ENCODE results near the gene RNGTT. TPM values are rescaled to one million over a fixed set of nuclear protein-coding genes. Genes with fewer than 3 reads are reported as not detected.

RNGTT gene
- total RNA-seq, 1 donor from 2014 or later: 13.1 TPM

GRCh38 chr6:88815491-88815890 is 147.9 kb downstream of the RNGTT start:
- no peak overlapping the region for H3K27ac Mint-ChIP-seq (ENCODE audit: unreplicated experiment)
- no peaks in the 10 kb centered on the region for H3K9me3 Mint-ChIP-seq (ENCODE audit: low read depth)
- H3K36me3 Mint-ChIP-seq (ENCODE audit: low read depth): peaks cover 2% of the 10 kb centered on the region
- no peak for TF ChIP-seq CTCF (IDR thresholded peaks at IDR 0.05)
- H3K27me3 Mint-ChIP-seq (ENCODE audit: low read depth): no peaks in the 10 kb centered on the region
- H3K4me3 Mint-ChIP-seq (ENCODE audit: unreplicated experiment): no peak overlapping the region
- DNase-seq (ENCODE audit: low spot score): no peak
- H3K4me1 Mint-ChIP-seq (ENCODE audit: low read depth): peaks cover 2% of the 10 kb centered on the region

DNA sequence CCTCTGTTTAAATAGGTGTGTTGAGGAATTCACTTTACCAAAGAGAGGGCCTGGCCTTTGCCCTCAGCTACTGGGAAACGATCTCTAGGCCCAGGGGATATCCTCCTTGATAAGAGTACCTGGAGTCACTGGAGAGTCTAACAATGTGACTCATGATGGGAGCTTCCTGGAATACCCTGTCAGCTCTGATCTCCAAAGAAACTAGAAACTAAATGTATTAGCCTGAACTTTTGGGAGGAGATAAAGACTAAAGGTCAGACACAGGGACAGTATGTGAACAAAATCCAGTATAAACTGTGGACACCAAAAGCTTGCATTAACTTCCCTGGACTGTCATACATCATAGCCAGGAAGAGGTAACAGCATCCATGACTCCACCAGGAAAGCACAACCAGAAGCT is 148.5 kb downstream of the RNGTT start:
- no peak overlapping the region for H3K4me3 Mint-ChIP-seq (ENCODE audit: unreplicated experiment)
- DNase-seq (ENCODE audit: low spot score): no peak
- TF ChIP-seq CTCF (IDR thresholded peaks at IDR 0.05): no peak
- H3K27ac Mint-ChIP-seq (ENCODE audit: unreplicated experiment): no peak overlapping the region
- no peaks in the 10 kb centered on the region for H3K27me3 Mint-ChIP-seq (ENCODE audit: low read depth)
- no peaks in the 10 kb centered on the region for H3K9me3 Mint-ChIP-seq (ENCODE audit: low read depth)
- H3K36me3 Mint-ChIP-seq (ENCODE audit: low read depth): peaks cover 2% of the 10 kb centered on the region
- peaks cover 5% of the 10 kb centered on the region for H3K4me1 Mint-ChIP-seq (ENCODE audit: low read depth)

DNA sequence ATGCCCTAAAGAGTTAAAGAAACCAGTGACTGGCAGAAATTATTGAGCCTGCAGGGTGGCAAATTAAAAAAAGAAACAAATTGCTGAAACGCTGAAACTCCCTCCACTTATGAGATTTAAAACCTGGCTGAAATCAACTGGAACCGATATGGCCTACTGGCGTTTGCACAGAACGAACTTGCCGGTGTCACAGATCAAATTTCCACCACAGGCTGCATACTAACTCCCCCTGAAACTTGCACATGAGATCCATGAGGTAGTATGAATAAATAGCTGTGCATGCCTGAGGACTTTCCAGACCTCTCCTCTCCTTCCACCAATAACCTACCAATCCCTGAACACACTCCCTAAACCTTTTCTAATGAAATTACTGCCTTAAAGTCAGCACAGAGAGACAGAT is 150.4 kb downstream of the RNGTT start:
- no peak for DNase-seq (ENCODE audit: low spot score)
- Mint-ChIP-seq H3K9me3 (ENCODE audit: low read depth) (no peaks in the 10 kb centered on the region), H3K27ac (ENCODE audit: unreplicated experiment) (no peak overlapping the region), H3K4me1 (ENCODE audit: low read depth) (peaks cover 5% of the 10 kb centered on the region), H3K36me3 (ENCODE audit: low read depth) (peaks cover 3% of the 10 kb centered on the region), H3K4me3 (ENCODE audit: unreplicated experiment) (no peak overlapping the region), H3K27me3 (ENCODE audit: low read depth) (no peaks in the 10 kb centered on the region)
- no peak for TF ChIP-seq CTCF (IDR thresholded peaks at IDR 0.05)

DNA sequence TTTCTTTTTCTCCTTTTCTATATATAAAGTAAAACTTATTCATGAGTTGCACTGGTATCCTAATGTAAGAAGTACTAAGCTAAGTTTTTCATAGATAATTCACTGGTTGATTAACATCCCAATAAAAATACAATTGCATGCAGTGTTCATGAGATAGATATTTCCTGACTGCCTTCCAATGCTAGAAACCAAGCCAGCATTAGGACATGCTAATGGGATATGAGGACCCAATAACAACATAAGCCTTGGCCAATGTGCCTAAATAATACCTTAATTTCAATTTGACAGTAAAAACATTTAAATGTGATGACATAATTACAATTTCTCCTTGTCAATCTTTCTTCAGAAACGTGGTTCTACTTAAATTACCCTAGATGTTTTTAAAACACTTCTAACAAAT is 152.7 kb downstream of the RNGTT start:
- TF ChIP-seq CTCF (IDR thresholded peaks at IDR 0.05): no peak
- Mint-ChIP-seq H3K27ac (ENCODE audit: unreplicated experiment) (no peak overlapping the region), H3K36me3 (ENCODE audit: low read depth) (peaks cover 13% of the 10 kb centered on the region), H3K9me3 (ENCODE audit: low read depth) (peaks cover 13% of the 10 kb centered on the region), H3K4me1 (ENCODE audit: low read depth) (peaks cover 9% of the 10 kb centered on the region), H3K4me3 (ENCODE audit: unreplicated experiment) (no peak overlapping the region), H3K27me3 (ENCODE audit: low read depth) (no peaks in the 10 kb centered on the region)
- DNase-seq (ENCODE audit: low spot score): no peak

DNA sequence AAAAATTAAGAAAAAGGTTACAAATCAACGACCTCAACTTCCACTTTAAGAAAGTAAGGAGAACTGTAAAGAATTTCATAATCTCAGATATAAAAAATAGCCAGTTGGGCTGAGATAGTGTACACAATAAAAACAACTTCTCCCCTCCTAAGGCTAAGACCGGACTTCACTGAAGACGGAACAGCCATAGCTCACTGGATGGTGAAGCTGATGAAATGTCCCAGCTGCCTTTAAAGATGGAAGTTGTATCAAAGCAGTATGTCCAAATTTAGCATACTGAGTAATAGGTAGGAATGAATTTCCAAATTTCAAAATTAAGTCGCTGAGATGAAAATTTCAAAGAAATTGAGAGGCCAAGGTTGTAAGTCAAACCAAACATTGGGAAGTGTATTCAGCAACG is 153.3 kb downstream of the RNGTT start:
- H3K4me3 Mint-ChIP-seq (ENCODE audit: unreplicated experiment): no peak overlapping the region
- H3K27me3 Mint-ChIP-seq (ENCODE audit: low read depth): no peaks in the 10 kb centered on the region
- H3K4me1 Mint-ChIP-seq (ENCODE audit: low read depth): peaks cover 15% of the 10 kb centered on the region
- no peak for DNase-seq (ENCODE audit: low spot score)
- no peak overlapping the region for H3K27ac Mint-ChIP-seq (ENCODE audit: unreplicated experiment)
- H3K9me3 Mint-ChIP-seq (ENCODE audit: low read depth): peaks cover 13% of the 10 kb centered on the region
- TF ChIP-seq CTCF (IDR thresholded peaks at IDR 0.05): no peak
- H3K36me3 Mint-ChIP-seq (ENCODE audit: low read depth): peaks cover 13% of the 10 kb centered on the region
